Central memory CD4-positive, alpha-beta T cell (primary cell): ENCODE data around the gene MAPK8IP3.

Source experiments
- DNase-seq: peaks from one replicate; pipeline ENCODE4 v3.0.0; 2022

The MAPK8IP3 gene

GRCh38 chr16:1775006-1775845 lies 69.2 kb downstream of the MAPK8IP3 start:
- no peak for DNase-seq

GRCh38 chr16:1775846-1776671 lies 70.1 kb downstream of the MAPK8IP3 start:
- no peak for DNase-seq

- no peak for DNase-seq
Observed at GRCh38 chr16:1776672-1776955, 70.6 kb downstream of the MAPK8IP3 start.

GRCh38 chr16:1776991-1777374 lies 71.0 kb downstream of the MAPK8IP3 start:
- no peak for DNase-seq

GRCh38 chr16:1777375-1778199 lies 71.6 kb downstream of the MAPK8IP3 start:
- no peak for DNase-seq

- DNase-seq: no peak
Observed at GRCh38 chr16:1778200-1779179, 72.5 kb downstream of the MAPK8IP3 start.

- DNase-seq: no peak
Observed at GRCh38 chr16:1779234-1779701, 73.3 kb downstream of the MAPK8IP3 start.

- no peak for DNase-seq
Observed at GRCh38 chr16:1779741-1780676, 74.0 kb downstream of the MAPK8IP3 start.

GRCh38 chr16:1780677-1781072 lies 74.7 kb downstream of the MAPK8IP3 start:
- DNase-seq: no peak

GRCh38 chr16:1781254-1781653 lies 75.3 kb downstream of the MAPK8IP3 start:
- DNase-seq: no peak

- DNase-seq: peak; percentile 32
Observed at GRCh38 chr16:1781758-1782407, 75.9 kb downstream of the MAPK8IP3 start.

GRCh38 chr16:1782408-1783264 lies 76.6 kb downstream of the MAPK8IP3 start, which contains the start of the genes NUBP2 and SPSB3:
TSS of gene NUBP2 (plus strand) at chr16:1782960. CDS start at chr16:1783021, 61 bp downstream.
TSS of gene SPSB3 (minus strand) at chr16:1782571. CDS start at chr16:1781483, 1,088 bp downstream.
- peak; percentile 99 for DNase-seq

GRCh38 chr16:1784977-1785845 lies 79.2 kb downstream of the MAPK8IP3 start:
- no peak for DNase-seq

- DNase-seq: no peak
Observed at GRCh38 chr16:1785846-1786170, 79.8 kb downstream of the MAPK8IP3 start.

GRCh38 chr16:1786242-1787055 lies 80.5 kb downstream of the MAPK8IP3 start:
- DNase-seq: no peak

- DNase-seq: no peak
Observed at GRCh38 chr16:1787056-1787321, 81.0 kb downstream of the MAPK8IP3 start.

GRCh38 chr16:1787322-1788094 lies 81.5 kb downstream of the MAPK8IP3 start:
- no peak for DNase-seq
